Skeletal muscle satellite cell (primary cell): ENCODE results near the gene TNIK.
"Not testable (repeated sequence)": the region's sequence is repeated elsewhere in the genome, so short reads cannot be mapped to it uniquely, and the experiment has no call there.

ENCODE experiments used
- H3K27me3 ChIP-seq: 2 replicates; pipeline ENCODE4 v1.7.0; 2013; ENCODE audit warnings: low read length; ENCODE audit not compliant: control insufficient read depth, insufficient read depth
- H3K36me3 ChIP-seq: 2 replicates; pipeline ENCODE4 v1.7.0; 2013; ENCODE audit warnings: mild to moderate bottlenecking, control low read depth, low read length; ENCODE audit not compliant: insufficient read depth
- H3K4me1 ChIP-seq: 2 replicates; pipeline ENCODE4 v1.7.0; 2013; ENCODE audit warnings: low read length; ENCODE audit not compliant: control insufficient read depth, insufficient read depth
- H3K4me2 ChIP-seq: 2 replicates; pipeline ENCODE4 v1.7.0; 2013; ENCODE audit warnings: mild to moderate bottlenecking, low read length
- H3K4me3 ChIP-seq: 2 replicates; pipeline ENCODE4 v1.7.0; 2013; ENCODE audit warnings: low read length
- H3K9ac ChIP-seq: 2 replicates; pipeline ENCODE4 v1.7.0; 2013; ENCODE audit warnings: mild to moderate bottlenecking, low read depth, low read length, moderate library complexity
- H3K9me3 ChIP-seq: replicated peaks from 2 replicates; pipeline ENCODE4 v1.7.0; 2013; ENCODE audit warnings: mild to moderate bottlenecking, control low read depth, low read length

The TNIK gene

GRCh38 chr3:171456765-171457606, 3.2 kb downstream of the TNIK start:
- peaks cover 61% of the 10 kb centered on the region for H3K27me3 ChIP-seq
- H3K9me3 ChIP-seq = no peaks in the 10 kb centered on the region
- H3K9ac ChIP-seq = no peak overlapping the region
- H3K4me2 ChIP-seq = no peak overlapping the region
- no peaks in the 10 kb centered on the region for H3K36me3 ChIP-seq
- no peak overlapping the region for H3K4me3 ChIP-seq
- peaks cover 16% of the 10 kb centered on the region for H3K4me1 ChIP-seq

GRCh38 chr3:171455603-171456550, 4.3 kb downstream of the TNIK start:
- Histone ChIP-seq H3K9ac (no peak overlapping the region), H3K4me3 (no peak overlapping the region), H3K4me1 (peaks cover 12% of the 10 kb centered on the region), H3K36me3 (no peaks in the 10 kb centered on the region), H3K27me3 (peaks cover 50% of the 10 kb centered on the region), H3K4me2 (no peak overlapping the region), H3K9me3 (no peaks in the 10 kb centered on the region)

- no peak overlapping the region for H3K4me2 ChIP-seq
These were observed 6.2 kb downstream of the TNIK start for GRCh38 chr3:171454041-171454440.

GRCh38 chr3:171453180-171453886, 6.9 kb downstream of the TNIK start:
- H3K4me2 ChIP-seq = no peak overlapping the region
- H3K9ac ChIP-seq = no peak overlapping the region
- H3K4me3 ChIP-seq = no peak overlapping the region
- peaks cover under 1% of the 10 kb centered on the region for H3K4me1 ChIP-seq
- no peaks in the 10 kb centered on the region for H3K9me3 ChIP-seq
- peaks cover 32% of the 10 kb centered on the region for H3K27me3 ChIP-seq
- H3K36me3 ChIP-seq = no peaks in the 10 kb centered on the region

More at GRCh38 chr3:171454041-171454440, 6.2 kb downstream of the TNIK start:
- Histone ChIP-seq H3K36me3 (no peaks in the 10 kb centered on the region), H3K4me1 (peaks cover 5% of the 10 kb centered on the region), H3K27me3 (peaks cover 39% of the 10 kb centered on the region), H3K9ac (no peak overlapping the region), H3K9me3 (no peaks in the 10 kb centered on the region), H3K4me3 (no peak overlapping the region)

GRCh38 chr3:171452328-171452727, 7.9 kb downstream of the TNIK start:
- Histone ChIP-seq H3K4me2 (no peak overlapping the region), H3K9me3 (no peaks in the 10 kb centered on the region), H3K9ac (no peak overlapping the region), H3K27me3 (peaks cover 26% of the 10 kb centered on the region), H3K4me3 (no peak overlapping the region), H3K4me1 (peaks cover 7% of the 10 kb centered on the region), H3K36me3 (no peaks in the 10 kb centered on the region)

- Histone ChIP-seq H3K36me3 (no peaks in the 10 kb centered on the region), H3K4me1 (peaks cover 10% of the 10 kb centered on the region), H3K27me3 (peaks cover 22% of the 10 kb centered on the region), H3K4me3 (no peak overlapping the region), H3K9ac (no peak overlapping the region), H3K4me2 (no peak overlapping the region), H3K9me3 (no peaks in the 10 kb centered on the region)
These were observed 8.3 kb downstream of the TNIK start for GRCh38 chr3:171451915-171452314.

- H3K36me3 ChIP-seq, H3K9me3 ChIP-seq, H3K9ac ChIP-seq, H3K4me3 ChIP-seq, H3K27me3 ChIP-seq: not testable (repeated sequence)
- Histone ChIP-seq H3K4me1 (peaks cover 10% of the 10 kb centered on the region), H3K4me2 (peak overlapping the region; percentile 14)
These were observed 12.7 kb downstream of the TNIK start for GRCh38 chr3:171447579-171447891.

- Histone ChIP-seq H3K27me3 (no peaks in the 10 kb centered on the region), H3K9me3 (no peaks in the 10 kb centered on the region), H3K4me2 (peak overlapping the region; percentile 14), H3K4me3 (no peak overlapping the region), H3K9ac (no peak overlapping the region), H3K4me1 (peaks cover 10% of the 10 kb centered on the region), H3K36me3 (no peaks in the 10 kb centered on the region)
These were observed 13.2 kb downstream of the TNIK start for GRCh38 chr3:171446801-171447578.

GRCh38 chr3:171446301-171446700, 13.9 kb downstream of the TNIK start:
- Histone ChIP-seq H3K27me3 (no peaks in the 10 kb centered on the region), H3K4me2 (no peak overlapping the region), H3K36me3 (no peaks in the 10 kb centered on the region), H3K9ac (no peak overlapping the region), H3K4me3 (no peak overlapping the region), H3K4me1 (peaks cover 10% of the 10 kb centered on the region), H3K9me3 (no peaks in the 10 kb centered on the region)

- no peaks in the 10 kb centered on the region for H3K27me3 ChIP-seq
- no peaks in the 10 kb centered on the region for H3K36me3 ChIP-seq
- H3K9ac ChIP-seq = no peak overlapping the region
- H3K4me3 ChIP-seq = no peak overlapping the region
- H3K4me1 ChIP-seq = peaks cover 10% of the 10 kb centered on the region
- H3K4me2 ChIP-seq = no peak overlapping the region
- no peaks in the 10 kb centered on the region for H3K9me3 ChIP-seq
These were observed 14.5 kb downstream of the TNIK start for GRCh38 chr3:171445620-171446204.
